GM18520 (cell line): Measurements from ENCODE around the gene OPN4.

Experiments
- ATAC-seq: cut with Tn5 transposase; IDR thresholded peaks from one replicate; pipeline ENCODE4 v1.9.1; 2021; ENCODE audit not compliant: unreplicated experiment

The OPN4 gene

GRCh38 chr10:86715836-86716235 lies 61.5 kb downstream of the OPN4 start:
- no peak for ATAC-seq
